NCI-H146 treated with DMSO at 0.1 percent for 48 hours (cell line): ENCODE results near the gene FNIP1.
A peak's percentile ranks its signal among the peaks of the same experiment; 100 is the strongest.
"Not testable (repeated sequence)": the region's sequence is repeated elsewhere in the genome, so short reads cannot be mapped to it uniquely, and the experiment has no call there.

ENCODE experiments used
- DNase-seq: peaks from one replicate; lab custom pipeline; 2025; ENCODE audit not compliant: unreplicated experiment; lab: John Stamatoyannopoulos, UW

FNIP1 gene

DNA sequence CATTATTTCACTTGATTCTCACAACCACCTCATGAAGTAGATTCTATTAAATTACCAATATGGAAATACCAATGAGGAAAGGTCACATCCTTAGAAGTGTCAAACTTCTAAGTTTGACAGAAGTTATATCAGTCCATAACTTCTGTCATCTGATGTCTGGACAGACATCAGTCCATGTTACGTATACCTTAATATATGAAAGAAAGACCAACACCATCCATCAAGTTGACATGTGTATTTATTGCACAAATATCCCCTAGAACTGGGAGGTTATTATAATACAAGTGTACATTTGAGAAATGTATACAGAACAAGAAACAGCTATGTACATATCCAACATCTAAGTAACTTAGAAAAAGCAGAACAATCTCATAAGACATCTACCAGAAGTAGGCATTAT lies 155.3 kb downstream of the FNIP1 start:
- DNase-seq: no peak

DNA sequence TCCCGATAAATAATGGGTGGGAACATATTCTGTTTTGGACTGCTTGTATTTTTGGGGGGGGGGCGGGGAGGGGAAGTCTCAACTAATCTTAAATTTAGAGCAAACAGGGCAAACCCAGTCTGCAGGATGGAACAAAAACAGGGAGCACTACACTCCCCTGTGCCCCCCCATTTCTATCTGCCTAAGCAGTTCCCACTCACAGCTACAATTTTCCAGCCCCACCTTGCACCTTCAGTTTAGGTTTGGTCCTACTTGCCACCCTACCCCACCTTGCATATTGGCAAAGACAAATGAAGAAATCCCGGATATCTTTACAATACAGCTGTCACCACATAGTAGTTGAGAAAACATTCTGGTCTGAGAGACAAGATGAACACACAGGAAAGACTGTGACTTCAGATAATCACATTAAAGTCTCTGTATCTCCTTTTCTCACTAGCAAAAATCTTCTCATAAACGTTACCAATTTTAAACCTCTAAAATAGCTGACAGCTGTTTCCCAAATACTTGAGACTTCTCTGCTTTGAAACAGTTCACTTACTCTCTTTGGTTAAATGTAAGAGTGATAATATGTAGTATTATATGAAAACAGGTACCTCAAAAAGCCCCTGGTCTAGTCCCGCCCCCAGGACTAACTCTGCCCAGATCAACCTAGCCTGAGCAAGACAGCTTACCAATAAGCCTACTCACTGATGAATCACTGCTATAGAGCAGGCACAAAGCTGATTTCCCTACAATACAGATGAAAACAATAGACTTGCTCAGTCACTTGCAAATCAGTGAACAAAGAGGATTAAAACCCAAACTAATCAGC lies 156.6 kb downstream of the FNIP1 start:
- DNase-seq: no peak

DNA sequence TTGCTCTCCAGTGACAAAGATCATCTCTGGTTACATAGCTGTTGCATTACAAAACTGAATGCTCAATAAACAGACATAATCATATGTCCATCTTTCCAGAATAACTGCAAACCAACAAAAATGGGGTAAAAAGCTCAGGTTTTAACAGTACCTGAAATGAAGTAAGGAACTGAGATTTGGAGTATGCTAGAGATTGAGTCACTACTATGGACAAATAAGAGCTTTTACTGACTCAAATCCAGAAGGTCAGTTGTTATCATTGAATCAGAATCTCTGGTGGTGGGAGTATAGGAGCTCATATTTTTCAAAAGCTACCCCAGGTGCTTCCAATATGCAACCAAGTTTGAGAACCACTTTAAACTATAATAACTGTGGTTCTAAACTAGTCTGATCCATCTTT lies 157.7 kb downstream of the FNIP1 start:
- no peak for DNase-seq

DNA sequence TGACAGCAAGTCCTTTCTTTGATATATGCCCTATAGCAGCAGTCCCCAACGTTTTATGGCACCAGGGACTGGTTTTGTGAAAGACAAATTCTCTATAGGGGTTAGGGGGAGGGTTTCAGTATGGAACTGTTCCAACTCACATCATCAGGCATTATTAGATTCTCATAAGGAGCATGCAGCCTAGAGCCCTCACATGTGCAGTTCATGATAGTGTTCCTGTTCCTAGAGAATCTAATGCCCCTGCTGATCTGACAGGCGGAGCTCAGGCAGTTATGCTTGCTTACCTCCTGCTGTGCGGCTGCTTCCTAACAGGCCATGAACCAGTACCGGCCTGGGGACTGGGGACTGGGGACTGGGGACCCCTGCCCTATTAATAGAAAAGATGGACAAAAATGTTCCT lies 159.1 kb downstream of the FNIP1 start:
- no peak for DNase-seq

DNA sequence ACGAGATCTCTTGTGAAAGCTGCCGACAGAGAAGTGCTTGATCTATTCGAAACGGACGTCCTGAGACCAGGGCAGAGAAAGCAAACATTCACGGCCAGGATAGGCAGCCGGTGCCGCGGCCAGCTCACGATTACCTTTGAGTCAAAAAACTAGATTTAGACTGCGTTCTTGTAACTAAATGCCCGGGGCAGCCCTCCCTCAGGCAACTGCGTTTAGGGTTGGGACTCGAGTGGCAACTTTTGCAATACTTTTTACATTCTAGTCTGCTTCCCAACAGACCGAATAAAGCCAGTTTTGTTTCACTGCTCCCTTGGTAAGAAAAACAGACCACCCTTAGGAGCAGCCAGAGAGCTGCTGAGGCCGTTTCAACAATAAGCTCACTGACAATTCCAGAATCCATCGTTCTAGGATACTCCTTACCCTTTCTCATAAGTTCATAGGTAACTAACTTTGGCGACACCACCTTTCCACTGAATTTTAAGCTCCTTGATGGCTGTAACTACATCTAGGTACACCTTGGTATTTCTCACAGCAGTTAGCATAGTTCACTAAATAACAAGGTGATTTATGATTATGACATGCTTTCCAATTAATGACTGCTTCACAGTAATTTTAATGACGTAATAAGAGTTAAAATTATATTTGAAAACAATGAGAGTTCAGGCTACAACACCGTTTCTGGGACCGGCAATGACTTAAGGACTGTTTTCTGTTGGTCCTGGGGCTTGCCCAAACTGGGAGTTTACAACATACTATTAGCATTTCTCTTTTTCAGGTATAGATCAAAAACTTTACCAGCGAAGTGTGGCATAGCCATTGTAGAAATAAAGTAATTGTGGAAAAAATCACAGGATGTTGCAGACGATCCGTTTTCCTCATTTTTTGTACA lies 160.9 kb downstream of the FNIP1 start:
- DNase-seq: peak; percentile 19

DNA sequence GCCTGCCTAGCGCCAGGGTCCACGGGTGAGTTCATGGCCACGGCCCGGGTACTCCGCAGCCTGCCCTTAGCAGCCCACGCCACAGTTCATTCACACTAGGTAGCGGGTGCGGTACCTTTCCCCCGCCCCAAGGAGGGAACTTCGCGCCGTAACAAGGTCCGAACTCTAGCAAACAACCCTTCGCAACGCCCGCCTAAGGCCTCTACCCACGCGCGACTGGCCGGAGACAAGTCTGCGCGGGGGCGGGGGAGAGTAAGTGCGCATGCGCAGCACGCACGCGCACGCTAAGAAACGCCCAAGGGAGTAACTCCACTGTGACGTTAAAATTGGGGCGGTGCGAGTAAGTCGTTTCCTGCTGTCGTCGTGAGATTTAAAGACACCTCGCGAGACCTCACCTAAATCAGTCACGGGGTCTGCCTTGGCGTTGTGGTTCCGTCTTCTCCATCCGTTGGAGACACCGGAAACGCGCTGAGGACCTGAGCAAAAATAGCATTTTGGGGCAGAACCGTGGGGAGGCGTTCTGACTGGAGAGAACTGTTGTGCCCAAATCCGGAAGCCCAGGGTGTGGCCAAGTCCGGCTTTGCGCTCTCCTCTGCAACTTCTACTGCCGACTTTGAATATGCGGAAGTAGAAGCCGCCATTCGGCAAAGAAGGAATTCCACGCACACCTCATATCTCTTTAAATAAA lies 161.7 kb downstream of the FNIP1 start, which contains the start of gene RAPGEF6:
RAPGEF6 (minus strand) TSS at position 234 of the 688 bp plus-strand sequence; CDS start at position 35, 199 bp downstream.
- peak; percentile 94 for DNase-seq

DNA sequence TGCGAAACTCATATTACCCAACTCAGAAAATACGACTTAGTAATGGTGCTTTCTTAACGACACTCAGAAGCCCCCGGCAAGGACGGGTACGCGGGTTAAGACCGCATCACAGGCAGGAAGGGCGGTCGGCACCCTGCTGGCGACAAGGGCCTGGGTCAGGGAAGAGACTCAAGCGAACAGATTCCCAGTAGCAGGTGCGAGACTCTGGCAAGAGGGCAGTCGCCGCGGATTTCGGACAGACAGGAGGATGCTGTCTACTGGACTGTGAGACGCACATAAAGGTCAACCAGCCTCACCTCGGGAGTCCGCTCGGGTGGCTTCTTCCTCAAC lies 162.2 kb downstream of the FNIP1 start:
- DNase-seq: peak; percentile 18

DNA sequence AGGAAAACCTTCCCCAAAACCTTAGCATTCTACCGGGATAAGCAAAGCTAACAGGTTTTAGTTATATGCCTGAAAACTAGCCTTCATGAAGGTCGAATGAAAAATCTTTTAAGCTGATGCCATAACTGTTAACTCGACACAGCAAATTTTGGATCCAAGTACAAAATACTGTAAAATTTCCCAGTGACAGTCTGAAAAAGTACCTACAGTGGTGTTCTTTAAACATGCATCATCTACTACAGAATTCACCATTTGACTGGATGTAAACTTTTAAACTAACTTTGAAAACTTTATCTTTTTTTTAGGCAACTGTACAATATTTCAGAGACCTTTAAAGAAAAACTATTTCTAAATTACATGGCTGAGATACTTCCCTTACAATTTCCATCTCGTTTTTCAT lies 162.6 kb downstream of the FNIP1 start:
- DNase-seq: no peak

DNA sequence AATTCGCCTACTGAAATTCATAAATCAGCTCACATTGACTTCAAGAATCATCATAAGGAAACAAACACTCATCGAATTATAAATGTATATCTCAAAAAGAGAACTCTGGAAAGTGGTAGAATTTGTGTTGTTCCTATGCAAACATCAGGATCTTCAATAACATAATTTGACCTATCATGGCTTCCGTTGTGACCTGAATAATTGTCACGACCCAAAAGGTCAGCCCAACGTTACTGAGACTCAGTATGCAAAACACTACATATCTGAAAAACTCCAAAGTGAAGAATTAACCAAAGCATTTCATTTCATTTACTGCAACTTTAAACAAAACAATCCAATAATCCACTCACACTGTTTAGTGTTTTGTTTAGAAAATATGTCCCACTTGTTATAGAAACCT lies 163.0 kb downstream of the FNIP1 start:
- no peak for DNase-seq

DNA sequence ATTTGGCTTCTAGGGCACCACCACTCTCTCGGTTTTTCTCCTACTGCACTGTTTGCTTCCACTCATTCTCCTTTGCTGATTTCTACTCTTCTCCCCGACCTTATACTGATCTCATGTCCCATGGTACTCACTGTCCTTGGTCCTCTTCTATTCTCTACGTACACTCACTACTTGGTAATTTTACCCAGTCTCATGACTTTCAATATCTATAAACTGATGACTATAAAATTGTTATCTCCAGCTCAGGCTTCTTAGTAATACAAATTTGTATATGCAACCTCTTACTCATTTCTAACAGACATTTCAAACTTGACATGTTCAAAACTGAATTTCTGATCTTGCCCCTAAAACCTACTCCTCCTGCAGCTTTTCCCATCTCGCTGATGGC lies 165.9 kb downstream of the FNIP1 start:
- DNase-seq: no peak

DNA sequence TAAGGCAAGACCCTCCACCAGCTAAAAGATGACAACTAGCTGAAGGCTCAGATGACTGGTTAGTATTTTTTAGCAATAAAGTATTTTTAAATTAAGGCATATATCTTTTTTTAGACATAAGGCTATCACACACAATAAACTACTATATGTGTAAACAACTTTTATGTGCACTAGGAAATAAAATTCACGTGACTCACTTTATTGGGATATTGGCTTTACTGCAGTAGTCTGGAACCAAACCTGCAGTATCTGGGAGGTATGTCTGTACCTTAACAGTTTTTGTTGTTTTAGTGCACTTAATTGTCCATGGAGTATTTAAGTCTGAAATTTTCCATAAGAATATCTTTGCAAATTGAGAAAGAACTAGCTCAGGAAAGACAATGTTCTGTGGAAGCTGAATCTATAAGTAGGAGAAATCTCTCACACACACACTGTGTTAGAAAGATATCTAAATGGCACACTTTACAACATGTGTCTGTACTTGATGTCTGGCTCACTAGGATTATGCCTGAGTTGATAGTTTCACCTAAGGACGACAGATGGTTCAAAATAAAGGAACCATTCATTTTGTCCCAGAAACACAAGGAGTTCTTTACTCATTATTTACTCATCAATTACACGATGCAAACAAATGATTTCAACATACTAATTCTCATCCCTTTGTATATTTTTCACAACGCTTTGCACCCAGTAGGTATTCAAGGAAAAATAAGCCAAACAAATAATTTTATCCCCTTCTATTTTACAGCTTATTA lies 166.4 kb downstream of the FNIP1 start:
- no peak for DNase-seq

DNA sequence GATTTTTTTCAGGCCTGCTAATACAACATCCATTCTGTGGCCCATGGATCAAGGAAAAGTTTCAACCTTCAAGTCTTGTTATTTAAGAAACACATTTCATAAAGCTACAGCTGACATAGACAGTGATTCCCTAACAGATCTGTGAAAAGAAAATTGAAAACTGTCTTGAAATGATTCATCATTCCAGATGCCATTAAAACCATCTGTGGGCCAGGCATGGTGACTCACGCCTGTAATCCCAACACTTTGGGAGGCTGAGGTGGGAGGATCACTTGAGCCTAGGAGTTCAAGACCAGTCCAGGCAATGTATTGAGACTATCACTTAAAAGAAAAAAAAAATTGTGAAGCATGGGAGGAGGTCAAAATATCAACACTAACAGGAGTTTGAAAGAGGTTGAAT lies 167.8 kb downstream of the FNIP1 start:
- no peak for DNase-seq

DNA sequence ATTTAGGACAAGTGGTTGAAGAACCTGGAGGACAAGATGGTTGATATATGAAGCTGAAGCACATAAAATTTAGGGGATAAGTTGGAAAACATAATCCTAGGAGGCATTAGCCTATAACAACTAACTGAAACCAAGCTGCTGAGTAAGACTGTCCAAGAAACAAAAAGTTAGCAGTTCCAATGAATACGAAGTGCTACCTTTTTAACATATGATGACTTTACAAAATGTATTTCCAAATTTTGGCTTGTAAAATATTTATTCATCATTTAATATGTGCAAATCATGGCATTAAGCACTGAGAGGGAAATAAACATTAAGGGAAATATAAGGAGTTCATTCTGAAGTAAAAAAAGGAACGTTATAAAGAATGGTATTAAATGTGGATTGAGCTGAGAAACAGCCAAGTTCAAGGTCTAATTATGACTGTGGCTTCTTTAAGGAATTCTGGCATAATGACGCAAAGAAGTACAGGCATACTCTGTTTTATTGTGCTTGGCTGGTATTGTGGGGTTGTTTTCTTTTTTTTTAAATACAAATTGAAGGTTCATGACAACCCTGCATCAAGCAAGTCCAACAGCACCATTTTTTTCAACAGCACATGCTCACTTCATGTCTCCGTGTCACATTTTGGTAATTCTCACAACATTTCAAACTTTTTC lies 169.5 kb downstream of the FNIP1 start:
- no peak for DNase-seq

DNA sequence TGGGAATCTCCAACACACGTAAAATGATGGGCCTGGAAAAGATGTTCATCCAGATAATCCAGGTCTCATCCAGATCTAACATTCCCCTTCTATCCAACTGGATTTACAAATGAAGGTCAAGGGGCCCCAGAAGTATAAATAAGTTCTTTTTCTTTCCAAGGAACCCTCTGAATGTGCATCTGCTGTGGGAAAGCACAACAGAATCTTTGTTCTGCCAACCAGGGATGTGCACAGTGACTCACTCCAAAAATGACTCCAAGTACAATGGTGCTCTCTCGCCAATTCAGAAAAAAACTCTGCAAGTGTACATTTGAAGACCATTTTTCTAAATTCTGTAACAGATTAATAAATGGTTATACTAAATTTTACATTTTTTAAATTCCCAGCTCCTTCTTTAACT lies 174.2 kb downstream of the FNIP1 start:
- no peak for DNase-seq

DNA sequence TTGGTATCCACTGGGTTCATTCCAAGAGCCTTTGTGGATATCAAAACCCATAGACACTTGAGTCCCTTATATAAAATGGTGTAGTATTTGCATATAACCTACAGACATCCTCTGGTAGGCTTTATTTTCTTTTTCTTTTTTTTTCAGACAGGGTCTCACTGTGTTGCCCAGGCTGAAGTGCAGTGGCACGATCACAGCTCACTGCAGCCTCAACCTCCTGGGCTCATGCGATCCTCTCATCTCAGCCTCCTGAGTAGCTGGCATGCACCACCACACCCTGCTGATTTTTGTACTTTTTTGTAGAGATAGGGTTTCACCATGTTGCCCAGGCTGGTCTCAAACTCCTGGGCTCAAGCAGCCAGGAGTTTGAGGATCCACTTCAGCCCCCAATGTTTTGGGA lies 175.7 kb downstream of the FNIP1 start:
- DNase-seq: not testable (repeated sequence)

DNA sequence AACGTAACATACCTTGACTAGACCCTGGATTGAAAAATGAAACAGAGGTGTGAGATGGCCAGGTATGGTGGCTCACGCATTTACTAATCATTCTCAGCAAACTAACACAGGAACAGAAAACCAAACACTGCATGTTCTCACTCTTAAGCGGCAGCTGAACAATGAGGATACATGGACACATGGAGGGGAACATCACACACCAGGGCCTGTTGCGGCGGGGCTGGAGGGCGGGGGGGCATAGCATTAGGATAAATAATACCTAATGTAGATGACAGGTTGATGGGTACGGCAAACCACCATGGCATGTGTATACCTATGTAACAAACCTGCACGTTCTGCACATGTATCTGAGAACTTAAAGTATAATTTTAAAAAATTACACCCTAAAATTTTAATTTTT lies 177.7 kb downstream of the FNIP1 start:
- no peak for DNase-seq

DNA sequence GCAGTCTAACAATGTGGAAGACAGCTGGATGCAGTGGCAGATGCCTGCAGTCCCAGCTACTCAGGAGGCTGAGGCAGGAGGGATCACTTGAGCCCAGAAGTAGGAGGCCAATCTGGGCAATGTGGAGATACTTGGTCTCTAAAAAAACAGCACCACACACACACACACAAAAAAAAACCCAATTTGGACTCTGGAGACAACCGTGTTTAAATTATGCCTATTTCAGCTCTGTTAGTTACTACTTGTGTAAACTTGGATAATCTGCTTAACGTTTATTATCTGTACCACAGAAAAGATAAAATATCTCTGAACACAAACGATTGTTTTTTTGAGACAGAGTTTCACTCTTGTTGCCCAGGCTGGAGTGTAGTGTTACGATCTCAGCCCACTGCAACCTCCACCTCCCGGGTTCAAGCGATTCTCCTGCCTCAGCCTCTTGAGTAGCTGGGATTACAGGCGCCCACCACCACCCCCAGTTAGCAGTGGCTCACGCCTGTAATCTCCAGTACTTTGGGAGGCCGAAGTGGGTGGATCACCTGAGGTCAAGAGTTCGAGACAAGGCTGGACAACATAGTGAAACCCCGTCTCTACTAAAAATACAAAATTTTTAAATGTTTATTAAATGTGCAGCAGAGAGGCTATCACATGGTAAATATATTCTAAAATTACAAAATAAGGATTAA lies 179.5 kb downstream of the FNIP1 start:
- DNase-seq: no peak

DNA sequence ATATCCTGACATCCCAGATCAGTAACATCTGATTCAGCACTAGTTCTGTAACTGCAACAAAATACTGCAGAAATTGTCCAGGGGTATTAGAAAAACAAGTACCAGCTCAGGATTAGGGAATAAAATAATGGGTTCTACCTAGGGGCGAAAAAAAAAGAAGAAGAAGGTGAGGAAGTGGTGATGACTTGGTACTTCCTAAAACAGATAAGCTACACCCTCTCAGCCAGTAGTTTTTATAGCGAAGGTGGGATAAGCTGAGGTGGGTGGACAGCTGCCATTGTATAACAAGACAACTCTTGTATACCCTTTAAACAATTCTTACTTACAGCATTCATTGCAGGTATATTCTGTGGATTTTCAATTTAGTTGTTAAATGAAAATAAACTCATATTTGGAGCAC lies 180.9 kb downstream of the FNIP1 start:
- no peak for DNase-seq

DNA sequence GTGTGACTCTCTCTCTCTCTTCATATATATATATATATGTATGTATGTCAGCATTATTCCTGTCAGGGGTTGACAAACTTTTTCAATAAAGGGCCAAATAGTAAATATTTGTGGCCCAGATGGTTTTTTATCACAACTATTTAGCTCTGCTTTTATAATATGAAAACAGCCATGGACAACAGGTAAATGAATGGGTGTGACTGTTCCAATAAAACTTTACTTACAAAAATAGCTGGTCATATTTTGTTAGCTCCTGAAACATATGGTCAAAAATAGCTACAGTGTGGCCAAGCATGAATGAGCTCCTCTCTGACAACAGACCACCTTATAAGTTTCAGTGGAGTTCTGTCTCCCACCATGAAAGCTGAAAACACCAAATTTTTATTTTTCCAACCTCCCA lies 183.4 kb downstream of the FNIP1 start:
- DNase-seq: no peak

DNA sequence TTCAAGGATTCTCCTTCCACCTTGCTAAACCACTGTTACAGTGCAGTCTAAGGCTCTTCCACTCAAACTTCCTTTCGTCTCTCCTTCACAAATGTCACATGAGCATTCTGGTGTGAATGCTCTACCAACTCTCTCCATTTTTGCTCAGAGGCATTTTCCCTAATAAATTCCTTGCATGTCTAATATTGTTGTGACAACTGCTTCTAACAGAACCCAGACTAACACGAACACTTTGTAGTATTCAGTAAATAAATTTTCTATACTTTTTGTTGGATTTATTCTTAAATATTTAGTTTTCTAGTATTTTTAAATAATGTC lies 185.8 kb downstream of the FNIP1 start:
- DNase-seq: no peak
